HCT116 (cell line): Measurements from ENCODE around the gene RAPGEF6.

Source experiments
- CEBPB ChIP-seq: IDR thresholded peaks from 2 replicates; pipeline ENCODE4 v1.6.1; 2012; ENCODE audit warnings: low read depth
- CTCF ChIP-seq, 3 experiments: fragments of 200-600 bp in 1 of 3; sonication (generic) in 1 of 3; IDR thresholded peaks in 2 of 3; conservative IDR thresholded peaks in 1 of 3; 2 replicates each; pipeline ENCODE4 v1.5.1; 2012 to 2017; ENCODE audit warnings: low read depth in 2 of 3, low read length in 2 of 3, antibody characterized with exemption in 1 of 3, borderline replicate concordance in 1 of 3, control low read depth in 1 of 3, mild to moderate bottlenecking in 1 of 3, mixed read lengths in 1 of 3, mixed run types in 1 of 3, moderate library complexity in 1 of 3; ENCODE audit not compliant: insufficient read depth in 1 of 3
- JUND ChIP-seq: IDR thresholded peaks from 2 replicates; pipeline ENCODE4 v1.6.1; 2012
- MAX ChIP-seq: IDR thresholded peaks from 2 replicates; pipeline ENCODE4 v1.6.1; 2012
- POLR2A ChIP-seq: IDR thresholded peaks from 2 replicates; pipeline ENCODE4 v1.7.0; 2011; ENCODE audit warnings: borderline replicate concordance; ENCODE audit not compliant: insufficient read depth, insufficient read length; ENCODE audit errors: extremely low read depth

DNA sequence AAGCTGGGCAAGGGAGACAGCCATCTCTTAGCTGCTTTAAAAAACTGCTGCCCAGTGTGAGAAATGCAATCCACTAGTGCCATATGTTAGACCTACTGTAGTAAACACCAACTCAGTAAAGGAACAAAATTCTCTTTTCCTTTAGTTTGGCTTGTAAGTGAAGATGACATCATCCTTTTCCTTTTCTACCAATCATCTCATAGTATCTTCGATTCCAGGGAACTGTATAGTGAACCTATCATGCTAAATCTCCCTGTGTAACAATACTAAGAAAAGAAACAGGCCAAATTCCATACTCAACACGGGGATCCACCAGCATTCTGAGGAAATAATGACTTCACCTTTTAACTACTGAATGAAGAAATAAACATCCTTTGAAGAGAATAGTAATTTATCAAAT, 100.1 kb downstream of the RAPGEF6 start:
- TF ChIP-seq CTCF (IDR thresholded peaks at IDR 0.05 in 2 of 3, conservative IDR thresholded peaks at IDR 0.05 in 1 of 3; ENCODE audit: borderline replicate concordance in 1 of 3, insufficient read depth in 1 of 3, low read depth in 2 of 3, low read length in 2 of 3) (no peak), CEBPB (no peak), POLR2A (no peak), JUND (no peak), MAX (no peak)
